Activated CD4-positive, alpha-beta T cell treated with anti-CD3 and anti-CD28 coated beads, Interleukin-2, amount 50 U/mL, for 4 hours (primary cell): ENCODE data around the gene MACROD2.

Experiments used
- DNase-seq, 2 experiments: peaks; one replicate each; pipeline ENCODE4 v3.0.0-alpha.2; 2020

Gene MACROD2

GRCh38 chr20:14677455-14677854, 682.1 kb downstream of the MACROD2 start:
- DNase-seq, result no peak

GRCh38 chr20:14685183-14685582, 689.9 kb downstream of the MACROD2 start:
- no peak for DNase-seq

GRCh38 chr20:14687313-14687712, 692.0 kb downstream of the MACROD2 start:
- DNase-seq, result no peak

GRCh38 chr20:14688005-14688404, 692.7 kb downstream of the MACROD2 start:
- no peak for DNase-seq

GRCh38 chr20:14691994-14692393, 696.7 kb downstream of the MACROD2 start:
- no peak for DNase-seq

GRCh38 chr20:14696478-14696877, 701.2 kb downstream of the MACROD2 start:
- DNase-seq, result no peak

- DNase-seq, result no peak
Observed at GRCh38 chr20:14696937-14697336, 701.6 kb downstream of the MACROD2 start.

- no peak for DNase-seq
Observed at GRCh38 chr20:14698125-14698524, 702.8 kb downstream of the MACROD2 start.

- no peak for DNase-seq
Observed at GRCh38 chr20:14698605-14699373, 703.5 kb downstream of the MACROD2 start.

GRCh38 chr20:14700639-14700960, 705.3 kb downstream of the MACROD2 start:
- DNase-seq, result no peak

- DNase-seq, result no peak
Observed at GRCh38 chr20:14701326-14701725, 706.0 kb downstream of the MACROD2 start.

GRCh38 chr20:14706555-14706954, 711.2 kb downstream of the MACROD2 start:
- DNase-seq, result no peak

- no peak for DNase-seq
Observed at GRCh38 chr20:14707026-14707680, 711.8 kb downstream of the MACROD2 start.

GRCh38 chr20:14707865-14708596, 712.7 kb downstream of the MACROD2 start:
- no peak for DNase-seq

GRCh38 chr20:14709439-14709838, 714.1 kb downstream of the MACROD2 start:
- no peak for DNase-seq

- no peak for DNase-seq
Observed at GRCh38 chr20:14710951-14711350, 715.6 kb downstream of the MACROD2 start.

- no peak for DNase-seq
Observed at GRCh38 chr20:14711652-14712051, 716.3 kb downstream of the MACROD2 start.

GRCh38 chr20:14712302-14712739, 717.0 kb downstream of the MACROD2 start:
- no peak for DNase-seq

- no peak for DNase-seq
Observed at GRCh38 chr20:14715400-14715799, 720.1 kb downstream of the MACROD2 start.

GRCh38 chr20:14716351-14716801, 721.1 kb downstream of the MACROD2 start:
- DNase-seq, result no peak

GRCh38 chr20:14717134-14717999, 722.1 kb downstream of the MACROD2 start:
- no peak for DNase-seq

GRCh38 chr20:14720251-14720650, 724.9 kb downstream of the MACROD2 start:
- no peak for DNase-seq

- DNase-seq, result no peak
Observed at GRCh38 chr20:14721926-14722452, 726.7 kb downstream of the MACROD2 start.
